HG03045 (cell line): ENCODE results near the gene CTIF.

Source experiments
- ATAC-seq: cut with Tn5 transposase; IDR thresholded peaks from one replicate; pipeline ENCODE4 v1.9.1; 2021; ENCODE audit warnings: mild to moderate bottlenecking, moderate library complexity; ENCODE audit not compliant: unreplicated experiment

The CTIF gene

GRCh38 chr18:48742304-48742703 is 203.5 kb downstream of the CTIF start:
- ATAC-seq, result no peak

- no peak for ATAC-seq
Observed at GRCh38 chr18:48742706-48743475, 204.1 kb downstream of the CTIF start.

- no peak for ATAC-seq
Observed at GRCh38 chr18:48743886-48744285, 205.1 kb downstream of the CTIF start.

GRCh38 chr18:48745293-48745692 is 206.5 kb downstream of the CTIF start:
- no peak for ATAC-seq

- ATAC-seq, result no peak
Observed at GRCh38 chr18:48749768-48750167, 210.9 kb downstream of the CTIF start.

GRCh38 chr18:48750485-48751175 is 211.8 kb downstream of the CTIF start:
- ATAC-seq, result no peak

- ATAC-seq, result no peak
Observed at GRCh38 chr18:48751727-48752468, 213.1 kb downstream of the CTIF start.

GRCh38 chr18:48752478-48752877 is 213.6 kb downstream of the CTIF start:
- no peak for ATAC-seq

GRCh38 chr18:48752928-48753327 is 214.1 kb downstream of the CTIF start:
- ATAC-seq, result no peak

- no peak for ATAC-seq
Observed at GRCh38 chr18:48753691-48754090, 214.9 kb downstream of the CTIF start.

- ATAC-seq, result no peak
Observed at GRCh38 chr18:48754559-48754958, 215.7 kb downstream of the CTIF start.

GRCh38 chr18:48754993-48755473 is 216.2 kb downstream of the CTIF start:
- peak; percentile 43 for ATAC-seq

GRCh38 chr18:48756511-48757226 is 217.8 kb downstream of the CTIF start:
- ATAC-seq, result no peak

GRCh38 chr18:48757367-48757766 is 218.5 kb downstream of the CTIF start:
- ATAC-seq, result no peak

GRCh38 chr18:48757906-48758305 is 219.1 kb downstream of the CTIF start:
- no peak for ATAC-seq

- ATAC-seq, result no peak
Observed at GRCh38 chr18:48761582-48761981, 222.8 kb downstream of the CTIF start.

GRCh38 chr18:48762022-48762421 is 223.2 kb downstream of the CTIF start:
- no peak for ATAC-seq

- ATAC-seq, result no peak
Observed at GRCh38 chr18:48762836-48763718, 224.2 kb downstream of the CTIF start.

GRCh38 chr18:48763719-48764100 is 224.9 kb downstream of the CTIF start:
- ATAC-seq, result no peak

GRCh38 chr18:48765053-48765452 is 226.2 kb downstream of the CTIF start:
- no peak for ATAC-seq
